GM12872 (cell line): ENCODE measurements around the gene ENTPD6.

Experiments
- TF ChIP-seq, protein P1 (sequence below): IDR thresholded peaks from 3 replicates; pipeline ENCODE4 v1.5.1; 2011; ENCODE audit warnings: low read depth, mild to moderate bottlenecking, low read length, moderate library complexity; ENCODE audit not compliant: insufficient read depth

The ENTPD6 gene

DNA sequence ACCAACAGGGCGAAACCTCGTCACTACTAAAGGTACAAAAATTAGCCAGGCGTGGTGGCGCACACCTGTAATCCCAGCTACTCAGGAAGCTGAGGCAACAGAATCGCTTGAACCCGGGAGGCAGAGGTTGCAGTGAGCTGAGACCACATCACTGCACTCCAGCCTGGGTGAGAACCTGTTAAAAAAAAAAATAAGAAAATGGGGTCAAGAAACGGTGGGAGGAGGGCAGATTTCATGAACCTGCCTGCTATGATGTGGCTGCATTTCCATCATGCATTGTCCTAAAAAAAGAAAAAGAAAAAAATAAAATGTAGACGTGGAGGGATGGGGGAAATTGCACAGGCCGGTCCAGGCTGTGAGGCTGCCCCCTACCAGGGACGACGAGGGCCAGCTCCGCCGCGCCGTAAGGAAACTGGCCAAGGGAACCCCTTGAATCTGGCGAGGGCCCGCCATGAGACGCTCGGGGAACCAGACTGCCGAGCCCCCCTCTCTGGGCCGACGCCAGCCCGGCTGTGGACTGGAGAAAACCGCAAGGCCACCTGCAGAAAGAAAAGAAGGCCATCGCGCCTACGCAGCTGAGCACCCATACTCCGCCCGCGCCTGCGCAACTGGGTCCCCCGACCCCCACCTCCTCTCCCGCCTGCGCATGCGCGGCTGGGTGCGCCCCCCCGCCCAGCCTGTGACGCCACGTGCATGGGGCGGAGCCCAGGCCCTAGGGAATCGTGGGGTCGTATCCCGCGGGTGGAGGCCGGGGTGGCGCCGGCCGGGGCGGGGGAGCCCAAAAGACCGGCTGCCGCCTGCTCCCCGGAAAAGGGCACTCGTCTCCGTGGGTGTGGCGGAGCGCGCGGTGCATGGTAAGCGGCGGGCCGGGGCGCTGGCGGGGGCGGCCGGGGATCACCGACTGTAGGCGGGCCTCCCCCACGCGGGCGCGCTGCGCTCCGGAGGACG, at the start of gene ENTPD6:
Gene ENTPD6 (plus strand): TSS at position 699 of the 948 bp plus-strand sequence. CDS start 10,825 bp downstream, outside the sequence.
- TF ChIP-seq, protein P1, sequence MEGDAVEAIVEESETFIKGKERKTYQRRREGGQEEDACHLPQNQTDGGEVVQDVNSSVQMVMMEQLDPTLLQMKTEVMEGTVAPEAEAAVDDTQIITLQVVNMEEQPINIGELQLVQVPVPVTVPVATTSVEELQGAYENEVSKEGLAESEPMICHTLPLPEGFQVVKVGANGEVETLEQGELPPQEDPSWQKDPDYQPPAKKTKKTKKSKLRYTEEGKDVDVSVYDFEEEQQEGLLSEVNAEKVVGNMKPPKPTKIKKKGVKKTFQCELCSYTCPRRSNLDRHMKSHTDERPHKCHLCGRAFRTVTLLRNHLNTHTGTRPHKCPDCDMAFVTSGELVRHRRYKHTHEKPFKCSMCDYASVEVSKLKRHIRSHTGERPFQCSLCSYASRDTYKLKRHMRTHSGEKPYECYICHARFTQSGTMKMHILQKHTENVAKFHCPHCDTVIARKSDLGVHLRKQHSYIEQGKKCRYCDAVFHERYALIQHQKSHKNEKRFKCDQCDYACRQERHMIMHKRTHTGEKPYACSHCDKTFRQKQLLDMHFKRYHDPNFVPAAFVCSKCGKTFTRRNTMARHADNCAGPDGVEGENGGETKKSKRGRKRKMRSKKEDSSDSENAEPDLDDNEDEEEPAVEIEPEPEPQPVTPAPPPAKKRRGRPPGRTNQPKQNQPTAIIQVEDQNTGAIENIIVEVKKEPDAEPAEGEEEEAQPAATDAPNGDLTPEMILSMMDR: no peak

DNA sequence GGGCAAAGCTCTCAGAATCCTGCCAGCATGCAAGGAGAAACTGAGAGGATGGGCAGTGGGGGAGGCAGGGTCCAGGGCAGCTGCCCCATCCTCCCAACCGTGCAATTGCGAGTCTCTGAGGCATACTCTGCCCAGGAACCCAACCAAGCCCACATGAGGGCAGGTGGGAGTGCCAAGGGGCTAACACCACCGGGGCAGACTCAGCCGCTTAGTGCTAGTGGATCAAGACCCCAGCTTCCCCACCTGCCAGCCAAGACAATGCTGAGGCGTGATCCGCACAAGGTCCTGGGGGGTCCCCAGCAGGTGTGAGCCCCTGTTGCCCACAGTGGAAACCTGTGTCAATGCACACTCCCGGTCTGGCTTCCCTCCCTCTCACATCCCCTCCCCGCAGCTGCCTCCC, 48.5 kb upstream of the ENTPD6 start:
- TF ChIP-seq, protein P1: no peak

DNA sequence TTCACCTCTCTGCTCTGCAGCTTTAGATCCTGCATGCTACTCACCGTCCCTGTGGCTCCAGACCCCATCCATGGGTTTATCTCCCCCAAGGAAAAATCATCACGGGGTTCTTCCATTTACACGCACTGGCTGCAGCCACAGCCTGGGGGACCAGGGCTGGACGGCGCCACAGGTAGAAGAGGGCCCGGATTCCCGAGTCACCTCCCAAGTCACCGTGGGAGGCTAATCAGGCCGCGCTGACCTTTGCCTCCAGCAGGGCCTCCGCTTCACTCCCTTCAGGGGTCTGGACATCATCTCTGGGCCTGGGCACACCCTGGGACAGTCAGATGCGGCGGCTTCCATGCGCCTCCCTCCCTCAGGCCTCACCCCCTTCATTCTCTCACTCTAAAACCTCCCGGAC, 47.8 kb upstream of the ENTPD6 start:
- TF ChIP-seq, protein P1: no peak

DNA sequence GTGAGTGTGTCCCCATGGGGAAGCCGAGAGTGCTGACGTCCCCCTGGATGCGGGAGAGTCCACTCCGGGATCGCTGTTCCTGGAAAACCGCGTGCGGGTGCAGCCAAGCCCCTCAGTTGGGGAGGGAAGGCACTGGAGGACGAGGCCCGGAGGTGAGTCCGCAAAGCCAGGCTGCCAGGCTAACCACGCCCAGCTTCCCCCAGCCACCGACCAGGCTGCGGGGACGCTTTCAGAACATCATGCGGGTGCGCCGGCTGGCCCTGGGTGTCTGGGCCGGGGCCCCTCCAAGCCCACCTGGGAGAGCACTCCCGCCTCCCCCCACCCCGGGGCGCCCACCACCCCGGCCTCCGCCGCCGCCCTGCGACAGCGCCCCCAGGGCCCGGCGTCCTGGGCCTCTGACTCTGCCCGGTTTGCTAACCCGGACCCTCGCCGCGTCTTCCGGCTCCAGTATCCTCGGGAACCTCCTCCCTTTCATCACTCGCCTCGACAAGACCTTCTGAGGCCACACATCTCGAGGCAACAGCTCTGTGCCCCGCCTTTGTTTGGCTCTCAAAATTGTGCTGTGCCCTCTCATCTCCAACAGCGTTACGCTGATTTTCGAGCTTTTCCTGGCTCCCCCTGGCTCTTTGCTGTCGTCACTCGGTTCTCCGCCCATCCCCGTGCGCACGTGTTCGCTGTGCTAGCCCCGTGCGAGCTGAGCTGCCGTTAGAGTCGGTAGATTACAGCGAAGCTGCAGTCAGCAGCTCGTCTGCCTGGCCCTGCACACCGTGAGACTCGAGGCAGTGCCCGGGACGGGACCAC, 47.1 kb upstream of the ENTPD6 start:
- TF ChIP-seq, protein P1: no peak

DNA sequence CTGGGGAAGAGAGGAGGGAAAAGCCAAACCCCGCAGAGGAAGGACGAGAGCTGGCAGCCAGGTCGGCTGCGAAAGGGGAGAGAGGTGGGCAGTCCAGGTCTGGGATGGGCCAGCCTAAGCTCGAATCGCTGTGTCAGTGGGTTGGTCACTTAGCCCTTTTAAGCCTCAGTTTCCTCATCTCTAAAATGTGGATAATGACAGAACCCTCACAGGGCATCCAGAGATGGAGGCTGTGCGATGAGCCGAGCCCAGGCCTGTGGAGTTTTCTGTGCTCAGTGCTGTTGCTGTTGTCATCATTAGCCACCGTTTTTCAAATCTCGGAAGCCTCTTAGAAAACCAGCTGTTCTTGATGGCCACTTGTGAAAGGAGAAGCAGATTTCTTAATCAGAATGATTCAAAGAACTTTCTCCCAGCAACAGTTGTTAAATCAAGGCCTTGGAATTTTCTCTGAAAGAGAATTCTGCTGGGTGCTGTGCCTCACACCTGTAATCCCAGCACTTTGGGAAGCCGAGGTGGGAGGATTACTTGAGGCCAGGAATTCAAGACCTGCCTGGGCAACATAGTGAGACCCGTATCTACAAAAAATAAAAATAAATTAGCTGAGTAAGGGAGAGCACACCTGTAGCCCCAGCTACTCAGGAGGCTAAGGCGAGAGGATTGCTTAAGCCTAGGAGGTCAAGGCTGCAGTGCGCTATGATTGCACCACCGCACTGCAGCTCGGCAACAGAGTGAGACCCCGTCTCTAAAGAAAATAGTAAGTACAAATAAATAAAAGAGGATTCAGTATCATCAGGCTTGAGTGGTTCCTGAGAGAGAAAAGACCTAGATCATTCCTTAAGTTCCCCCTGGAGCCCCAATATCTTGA, 46.3 kb upstream of the ENTPD6 start:
- TF ChIP-seq, protein P1: no peak

DNA sequence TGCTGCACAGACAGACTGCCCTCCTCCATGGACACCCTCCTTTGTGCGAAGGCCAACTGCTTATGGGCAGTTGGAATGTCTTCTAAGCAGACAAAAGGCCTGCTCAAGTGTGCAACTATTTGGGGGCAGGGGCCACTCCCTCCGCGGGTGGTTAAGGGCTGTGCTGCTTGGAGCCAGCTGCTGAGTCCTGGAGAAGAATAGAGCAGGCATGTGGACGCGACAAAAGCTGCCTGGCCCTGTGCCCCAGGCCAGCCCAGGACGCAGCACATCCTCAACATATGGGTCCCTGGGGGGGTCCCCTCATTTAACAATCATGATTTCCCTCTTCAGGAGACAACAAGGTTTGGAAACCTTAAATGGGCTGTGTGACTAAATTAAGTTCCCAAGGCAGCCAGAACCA, 45.5 kb upstream of the ENTPD6 start:
- TF ChIP-seq, protein P1: no peak
